ENCODE data around the gene PKP1.

The PKP1 gene

GRCh38 chr1:201261771-201262547, 21.3 kb upstream of the PKP1 start:
- DNase-seq: no peak

GRCh38 chr1:201262963-201263608, 20.2 kb upstream of the PKP1 start:
- no peak for DNase-seq

DNA sequence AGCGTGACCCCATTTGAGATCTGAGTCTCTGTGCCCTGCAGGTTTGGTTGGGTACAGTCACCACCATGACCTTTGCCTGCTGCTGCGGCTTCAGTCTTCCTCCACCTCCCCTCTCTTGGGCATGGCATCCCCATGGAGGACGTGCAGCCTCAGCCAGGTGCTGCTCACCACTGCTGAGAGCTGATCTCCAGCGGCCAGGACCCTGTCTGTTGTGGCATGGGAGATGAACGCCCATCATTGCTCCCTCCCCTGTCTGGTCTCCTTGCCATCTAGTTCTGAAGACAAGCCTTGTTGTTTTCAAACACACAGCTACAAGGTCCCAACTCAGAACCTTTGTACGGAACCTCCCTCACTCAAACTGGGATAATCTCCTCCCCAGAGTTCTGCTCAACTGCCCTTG, 19.2 kb upstream of the PKP1 start:
- DNase-seq: no peak

DNA sequence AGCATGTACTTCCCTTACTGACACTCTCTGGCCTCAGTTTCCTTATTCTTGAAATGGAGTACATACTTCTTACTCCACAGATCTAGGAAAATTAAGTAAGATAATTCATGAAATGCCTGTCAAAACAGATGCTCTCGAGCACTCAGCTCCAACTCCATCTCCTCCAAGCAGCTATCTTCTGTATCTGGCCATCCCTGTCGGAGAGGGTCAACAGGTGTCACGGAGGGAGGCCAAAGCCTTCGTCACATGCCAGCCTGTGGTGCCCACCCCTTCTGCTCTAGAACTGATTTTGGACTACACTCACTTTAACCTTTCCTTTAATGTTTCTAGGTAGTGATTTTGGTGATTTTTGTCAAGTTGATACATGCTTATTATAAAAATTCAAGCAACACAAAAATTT, 18.8 kb upstream of the PKP1 start:
- no peak for DNase-seq

DNA sequence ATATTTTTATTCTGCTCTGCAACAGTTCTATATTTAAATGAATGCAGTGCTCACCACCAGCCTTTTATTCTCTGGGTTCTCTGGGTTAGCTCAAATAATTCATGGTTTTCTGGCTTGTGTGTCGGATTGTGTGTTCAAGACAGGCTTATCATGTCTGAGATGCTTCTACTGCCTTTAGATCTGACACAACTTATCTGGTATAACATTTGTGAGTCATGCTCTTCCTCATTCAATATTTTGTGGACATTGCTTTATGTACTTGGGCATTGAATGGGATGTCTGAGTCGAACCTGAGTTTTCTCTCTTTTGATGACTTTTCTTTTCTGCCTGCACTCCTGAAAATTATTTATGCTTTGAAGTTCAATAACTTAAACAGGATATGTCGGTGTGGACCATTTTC, 17.6 kb upstream of the PKP1 start:
- DNase-seq: no peak

DNA sequence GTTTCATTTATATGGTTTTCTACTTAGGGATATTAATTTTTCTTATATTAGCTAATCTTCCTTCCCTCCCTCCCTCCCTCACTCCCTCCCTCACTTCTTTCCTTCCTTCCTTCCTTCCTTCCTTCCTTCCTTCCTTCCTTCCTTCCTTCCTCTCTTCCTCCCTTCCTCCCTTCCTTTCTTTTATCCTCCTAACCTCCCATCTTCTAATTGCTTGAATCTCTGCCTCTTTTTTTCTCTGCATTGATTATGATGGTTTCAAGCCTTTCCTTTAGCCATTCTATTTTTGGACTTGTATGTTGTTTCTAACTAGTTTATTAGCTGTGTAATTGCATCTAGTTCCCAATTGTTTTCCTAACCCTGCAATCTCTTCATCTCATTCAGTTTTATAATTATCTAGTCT, 17.0 kb upstream of the PKP1 start:
- no peak for DNase-seq

DNA sequence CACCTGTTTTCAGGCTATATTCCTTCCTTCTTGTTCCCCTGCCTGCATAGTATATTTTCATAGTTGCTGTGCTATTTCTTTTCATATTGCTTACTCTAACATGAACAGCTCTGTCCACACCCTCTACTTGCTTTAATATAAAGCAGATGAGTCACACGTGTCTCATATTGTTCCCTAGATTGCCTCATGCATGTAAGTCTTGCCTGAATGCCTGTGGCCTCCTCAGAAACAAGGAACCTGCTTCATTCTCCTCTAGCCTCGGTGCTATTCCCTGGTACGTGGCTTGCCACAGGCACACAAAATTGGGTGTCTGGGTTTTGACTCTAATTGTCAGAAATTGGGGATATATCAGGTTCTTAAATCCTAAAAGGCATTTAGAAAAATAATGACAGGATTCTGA, 16.5 kb upstream of the PKP1 start:
- no peak for DNase-seq

- no peak for DNase-seq
Measured at GRCh38 chr1:201267481-201268229, 15.7 kb upstream of the PKP1 start.

DNA sequence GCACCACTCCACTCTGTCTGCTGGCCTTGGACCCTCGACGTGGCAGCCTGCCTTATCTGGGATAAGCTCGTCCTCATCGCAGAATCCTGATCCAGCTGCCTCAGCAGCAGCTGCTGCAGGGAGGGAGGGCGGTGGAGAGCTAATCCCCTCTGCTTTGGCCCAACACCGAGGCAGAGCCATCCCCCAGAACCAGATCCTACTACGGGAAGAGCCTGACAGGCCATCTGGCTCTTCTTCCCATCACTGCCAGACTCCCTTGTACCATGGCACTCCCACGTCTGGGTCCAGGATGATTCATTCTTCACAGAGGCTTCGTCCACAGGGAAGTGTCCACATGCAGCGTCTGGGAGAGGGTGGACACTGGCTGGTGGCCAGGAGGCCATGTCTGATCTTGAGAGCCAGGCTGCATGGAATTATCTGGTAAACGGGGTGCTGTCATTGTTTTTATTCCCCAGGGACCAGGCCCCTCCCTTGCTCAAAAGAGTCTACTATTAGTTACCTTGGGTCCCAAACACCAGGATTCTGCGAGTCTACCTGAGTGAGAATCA, 14.6 kb upstream of the PKP1 start:
- DNase-seq: no peak

- no peak for DNase-seq
Measured at GRCh38 chr1:201269281-201269680, 14.0 kb upstream of the PKP1 start.

- no peak for DNase-seq
Measured at GRCh38 chr1:201269900-201270410, 13.4 kb upstream of the PKP1 start.

DNA sequence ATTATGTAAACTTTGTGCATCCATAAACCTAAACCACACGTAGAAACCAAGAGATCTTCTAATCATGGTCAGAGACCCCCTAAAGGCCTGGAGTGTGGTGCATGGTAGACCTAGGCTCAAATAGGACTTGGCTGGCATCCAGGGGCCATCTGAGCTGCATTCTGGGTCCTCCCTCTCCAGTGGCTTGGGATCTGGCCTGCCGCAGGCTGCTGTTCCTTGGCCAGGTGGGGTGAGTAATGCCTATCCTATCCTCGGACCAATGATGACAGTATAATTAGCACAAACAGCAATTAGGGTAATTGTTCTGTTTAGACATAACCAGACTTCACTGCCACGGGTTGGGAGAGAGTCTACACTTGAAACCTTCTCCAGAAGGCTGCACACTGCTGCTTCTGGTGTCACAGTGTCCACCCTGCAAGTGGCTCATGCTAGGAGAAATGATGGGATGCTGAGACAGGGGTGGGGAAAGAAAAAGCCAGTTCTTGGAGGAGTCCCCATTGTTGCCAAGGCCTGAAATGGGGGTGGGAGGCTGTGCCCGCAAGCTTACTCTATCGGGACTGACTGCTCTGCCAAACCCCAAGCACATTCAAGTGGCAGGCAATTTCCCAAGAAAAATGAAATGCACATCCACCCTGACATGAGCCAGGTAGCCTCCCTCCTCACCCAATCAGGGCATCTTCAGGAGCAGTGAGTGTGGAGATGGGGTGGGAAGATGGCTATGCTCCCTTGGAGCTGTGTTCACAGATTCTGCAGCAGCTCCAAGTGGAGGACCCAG, 12.5 kb upstream of the PKP1 start:
- no peak for DNase-seq

DNA sequence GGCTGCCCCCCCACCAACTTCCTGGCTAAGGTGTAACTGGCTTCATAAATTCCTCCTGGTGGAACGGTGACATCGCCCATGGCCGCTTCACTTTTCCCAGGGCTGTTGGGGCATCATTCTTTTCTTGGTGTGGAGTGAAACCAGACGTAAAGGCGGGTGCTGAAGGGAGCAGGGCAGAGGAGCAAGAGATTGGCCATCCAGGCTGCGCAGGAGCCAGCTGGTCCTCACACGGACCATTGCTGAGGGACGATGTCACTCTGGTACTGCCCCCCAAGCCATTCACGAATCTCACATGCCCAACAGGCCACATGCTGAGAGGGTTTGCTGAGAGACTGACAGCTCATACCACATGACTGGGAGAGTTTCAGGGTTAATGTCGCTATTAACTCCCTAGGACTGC, 10.5 kb upstream of the PKP1 start:
- no peak for DNase-seq

DNA sequence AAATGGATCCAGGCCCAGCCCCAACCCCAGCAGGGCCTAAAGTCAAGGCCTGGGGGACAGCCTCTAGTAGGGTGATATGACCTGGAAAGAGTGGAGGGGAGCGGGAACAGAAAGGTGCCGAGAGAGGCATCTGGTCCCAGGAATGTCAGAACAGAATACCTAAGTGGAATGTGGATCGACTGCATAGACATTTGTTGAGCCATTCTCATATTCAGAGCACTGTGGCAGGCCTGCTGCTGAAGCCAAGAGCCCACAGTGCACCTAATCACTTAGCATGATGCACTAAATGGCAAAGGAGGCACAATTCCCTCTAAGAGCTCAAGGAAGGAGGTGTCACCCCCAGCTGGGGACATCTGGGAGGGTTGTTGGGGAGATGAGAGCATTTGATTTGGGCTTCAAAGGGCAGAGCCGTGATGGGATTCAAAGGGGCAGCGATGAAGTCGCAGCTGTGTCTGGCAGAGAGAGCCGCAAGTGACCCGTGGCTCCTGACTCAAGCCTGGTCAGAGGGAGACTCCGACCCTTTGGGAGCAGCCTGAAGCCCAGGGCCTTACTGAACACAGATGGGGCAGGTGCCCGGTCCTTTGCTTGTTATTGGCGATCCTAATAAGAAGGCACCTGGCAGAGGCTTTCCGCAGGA, 8.6 kb upstream of the PKP1 start:
- DNase-seq: no peak

- DNase-seq: no peak
Measured at GRCh38 chr1:201275253-201275666, 8.0 kb upstream of the PKP1 start.

DNA sequence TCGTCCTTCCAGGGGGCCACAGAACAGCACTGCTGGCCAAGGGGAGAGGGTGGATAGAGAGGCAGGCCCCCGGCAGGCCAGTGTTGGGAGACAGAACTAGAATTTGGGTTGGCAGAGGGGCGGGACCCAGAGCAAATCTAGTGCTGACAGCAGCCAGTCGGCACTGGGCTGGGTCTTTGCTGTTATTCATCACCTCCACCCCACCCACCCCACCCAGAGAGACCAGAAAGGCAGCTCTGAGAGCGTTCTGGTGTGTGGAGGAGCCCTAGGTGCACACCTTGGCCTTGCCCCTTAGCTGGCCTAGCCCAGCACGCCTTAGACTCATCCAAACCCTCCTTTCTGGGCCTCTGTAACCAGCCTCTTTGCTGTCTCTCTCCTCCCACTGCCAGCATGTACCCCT, 6.4 kb upstream of the PKP1 start:
- DNase-seq: no peak

DNA sequence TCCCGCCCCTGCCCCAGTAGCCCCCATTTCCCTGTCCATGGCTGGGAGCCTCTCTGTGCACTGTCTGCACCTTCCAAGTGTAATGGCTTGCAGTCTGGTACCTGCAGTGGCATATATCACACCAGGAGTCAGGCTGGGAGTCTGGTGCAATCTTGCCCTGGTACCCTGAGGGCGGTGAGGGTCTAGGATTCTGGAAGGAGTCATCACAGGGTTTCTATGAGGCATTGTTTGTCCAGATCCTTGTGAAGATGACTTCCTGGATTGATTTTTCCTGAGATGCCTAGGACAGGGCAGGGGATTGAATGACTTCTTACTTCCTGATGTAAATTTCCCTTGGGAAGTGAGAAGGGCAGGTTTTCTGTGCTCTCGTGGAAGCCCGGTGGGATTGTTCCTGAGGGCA, 5.9 kb upstream of the PKP1 start:
- DNase-seq: no peak

GRCh38 chr1:201279313-201279712, 4.0 kb upstream of the PKP1 start:
- no peak for DNase-seq

- DNase-seq: no peak
Measured at GRCh38 chr1:201280884-201281283, 2.4 kb upstream of the PKP1 start.

DNA sequence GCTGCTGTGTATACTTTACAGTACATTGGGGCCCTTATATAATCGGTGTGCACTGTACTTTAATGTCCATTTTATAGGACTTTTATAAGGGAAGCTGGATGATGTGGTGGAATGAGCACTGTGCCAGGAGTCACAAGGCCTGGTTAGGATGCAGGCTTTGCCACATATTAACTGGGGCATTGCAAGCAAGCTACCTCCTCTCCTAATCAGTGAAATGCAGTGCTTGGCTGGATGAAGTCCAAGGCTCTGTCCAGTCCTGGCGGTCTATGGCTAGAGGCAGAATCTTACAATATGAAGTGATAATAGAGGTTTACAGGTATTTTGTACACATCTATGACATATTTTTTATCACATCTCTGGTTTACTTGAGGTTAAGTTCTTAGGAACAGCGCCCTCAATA, 1.7 kb upstream of the PKP1 start:
- DNase-seq: no peak

GRCh38 chr1:201282216-201282615, 1.1 kb upstream of the PKP1 start:
- no peak for DNase-seq

DNA sequence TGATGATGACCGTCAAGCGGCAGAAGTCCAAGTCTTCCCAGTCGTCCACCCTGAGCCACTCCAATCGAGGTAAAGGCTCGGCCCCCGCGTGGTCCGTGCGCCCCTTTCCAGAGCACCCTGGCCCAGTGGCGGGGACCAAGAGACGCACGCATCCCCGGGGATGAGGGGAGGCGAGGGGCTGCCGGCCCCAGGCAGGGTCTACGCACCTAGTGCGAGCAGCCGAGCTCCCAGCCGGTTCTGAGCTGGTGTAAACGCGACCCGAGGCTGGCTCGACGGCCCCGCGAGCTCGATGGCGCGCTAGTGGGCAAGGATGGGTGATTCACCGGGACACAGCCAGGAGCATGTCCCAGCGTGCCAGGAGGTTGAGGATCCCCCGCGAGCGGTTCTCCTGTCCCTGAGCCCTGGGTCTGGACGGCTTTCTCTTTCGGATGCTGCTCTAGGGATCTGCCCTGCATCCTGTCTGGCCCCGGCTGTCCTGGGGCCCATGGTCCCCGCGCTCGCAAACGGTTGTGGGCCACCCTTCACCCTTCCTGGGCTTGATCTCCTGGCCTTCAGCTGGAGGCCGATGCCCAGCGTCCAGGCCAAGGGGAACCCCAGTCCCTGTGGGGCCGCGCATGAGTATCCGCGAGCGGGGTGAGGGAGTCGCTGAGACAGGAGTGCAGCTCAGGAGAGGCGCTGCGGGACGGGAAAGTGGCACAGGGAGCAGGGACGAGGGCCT, 689 bp downstream of the PKP1 start:
- DNase-seq: no peak
